ENCODE results near the gene TUFM.

GRCh38 chr16:28879261-28879840, 33.2 kb upstream of the TUFM start:
- no peak for TF ChIP-seq CTCF (conservative IDR thresholded peaks at IDR 0.05 in 1 of 2, IDR thresholded peaks at IDR 0.05 in 1 of 2; ENCODE audit: low read depth in 1 of 2, low read length in 2 of 2)
- no peak for TF ChIP-seq EZH2 (IDR thresholded peaks at IDR 0.05; ENCODE audit: low read length, missing control alignments)
